Stimulated activated CD8-positive, alpha-beta memory T cell treated with anti-CD3 and anti-CD28 coated beads, Interleukin-7, amount 100 ng/mL, for 48 hours (primary cell): ENCODE results near the gene THSD8.
"Not testable (repeated sequence)": the region's sequence is repeated elsewhere in the genome, so short reads cannot be mapped to it uniquely, and the experiment has no call there.

Experiments used
- DNase-seq, 2 donors: peaks; one replicate each; pipeline ENCODE4 v3.0.0-alpha.2; 2020; ENCODE audit warnings: low read depth in 1 of 2; ENCODE audit errors: extremely low read depth in 1 of 2

The THSD8 gene

DNA sequence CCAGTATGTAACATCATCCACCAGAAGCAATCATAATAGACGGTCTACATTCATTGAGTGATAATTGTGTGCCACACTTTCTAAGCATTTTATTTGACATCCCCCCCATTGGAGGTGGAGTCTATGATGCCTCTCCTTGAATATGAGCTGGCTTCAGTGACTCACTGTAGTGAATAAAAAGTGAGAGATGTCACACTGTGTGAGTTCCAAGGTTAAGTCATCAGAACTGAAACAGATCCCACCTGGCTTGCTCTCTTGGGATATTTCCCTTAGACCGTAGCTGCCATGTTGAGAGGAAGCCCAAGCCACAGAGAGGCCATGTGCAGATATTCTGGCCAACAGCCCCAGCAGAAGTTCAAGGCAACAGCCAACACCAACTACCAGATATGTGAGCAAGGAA is 19.9 kb downstream of the THSD8 start:
- no peak for DNase-seq

DNA sequence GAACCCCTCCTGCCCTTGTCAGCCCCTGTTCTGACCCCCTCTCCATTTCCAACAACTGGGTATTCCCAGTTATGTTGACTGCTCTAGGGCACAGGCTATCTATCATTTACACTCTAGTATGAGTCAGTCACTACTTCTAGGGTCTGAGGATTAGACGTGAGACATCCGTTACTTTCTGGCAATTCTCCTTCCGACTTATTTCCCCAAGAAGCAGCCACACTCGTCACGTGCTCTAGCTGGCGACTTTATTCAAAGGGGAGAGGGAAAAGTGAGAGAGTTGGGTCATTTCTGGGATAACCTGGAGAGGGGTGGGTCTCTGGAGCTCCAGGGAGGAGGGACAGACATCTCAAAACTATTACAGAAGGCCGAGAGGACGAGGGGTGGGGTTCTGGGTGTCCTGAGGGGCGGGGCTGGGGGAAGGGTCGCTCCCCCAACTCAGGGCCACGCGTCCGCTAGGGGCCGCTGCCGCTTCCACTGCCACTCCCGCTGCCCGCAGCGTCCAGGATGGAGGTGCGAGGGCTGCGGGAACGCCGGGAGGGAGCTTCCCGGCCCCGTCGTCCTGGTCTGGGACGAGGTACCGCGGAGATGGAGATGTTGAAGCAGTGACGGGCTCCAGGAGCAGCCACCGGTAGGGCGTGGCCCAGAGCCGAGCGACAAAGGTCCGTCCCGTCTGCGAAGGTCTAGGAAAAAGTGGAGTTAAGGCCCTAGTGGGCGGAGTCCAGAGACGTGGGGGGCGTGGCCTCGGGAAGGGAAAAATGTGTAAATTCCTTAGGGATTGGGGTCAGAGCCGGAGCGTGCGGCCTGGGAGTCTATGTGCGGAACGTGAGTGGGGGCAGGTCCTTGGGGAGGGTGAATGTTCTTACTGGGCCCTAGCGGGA is 23.6 kb downstream of the THSD8 start:
- no peak for DNase-seq

DNA sequence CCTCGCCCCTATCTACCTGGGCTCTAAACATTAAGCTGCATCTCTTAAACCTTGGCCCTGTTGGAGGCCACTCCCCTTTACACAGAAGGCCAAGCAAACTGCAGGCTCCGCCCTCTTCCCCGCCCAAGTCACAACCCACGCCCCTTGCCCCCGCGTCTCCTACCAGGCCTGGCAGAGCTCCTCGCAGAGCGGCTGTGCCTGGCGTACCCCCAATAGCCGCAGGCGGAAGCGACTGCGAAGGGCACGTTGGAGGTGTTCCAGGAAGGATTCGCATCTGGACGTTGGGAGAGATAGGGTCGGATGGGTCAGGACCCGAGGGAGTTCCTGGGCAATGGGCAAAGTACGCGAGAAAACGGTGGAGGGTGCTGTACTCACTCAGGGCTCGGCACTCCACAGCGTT is 26.6 kb downstream of the THSD8 start:
- no peak for DNase-seq

DNA sequence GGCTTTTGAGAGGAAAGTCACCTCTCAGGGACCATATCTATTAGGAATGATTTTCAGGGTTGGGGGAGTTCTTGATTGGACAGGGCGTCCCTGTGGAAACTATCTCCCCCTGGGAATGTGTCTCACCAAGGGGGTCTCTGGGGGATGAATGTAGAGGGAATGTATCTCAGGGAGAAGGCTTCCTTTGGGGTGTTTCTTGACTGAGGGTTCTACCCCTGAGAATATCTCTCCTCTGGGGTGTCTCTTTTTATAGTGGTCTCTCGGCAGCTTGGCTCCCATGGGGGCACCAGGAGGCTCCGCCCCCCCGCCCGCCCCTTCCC is 31.5 kb downstream of the THSD8 start:
- no peak for DNase-seq

DNA sequence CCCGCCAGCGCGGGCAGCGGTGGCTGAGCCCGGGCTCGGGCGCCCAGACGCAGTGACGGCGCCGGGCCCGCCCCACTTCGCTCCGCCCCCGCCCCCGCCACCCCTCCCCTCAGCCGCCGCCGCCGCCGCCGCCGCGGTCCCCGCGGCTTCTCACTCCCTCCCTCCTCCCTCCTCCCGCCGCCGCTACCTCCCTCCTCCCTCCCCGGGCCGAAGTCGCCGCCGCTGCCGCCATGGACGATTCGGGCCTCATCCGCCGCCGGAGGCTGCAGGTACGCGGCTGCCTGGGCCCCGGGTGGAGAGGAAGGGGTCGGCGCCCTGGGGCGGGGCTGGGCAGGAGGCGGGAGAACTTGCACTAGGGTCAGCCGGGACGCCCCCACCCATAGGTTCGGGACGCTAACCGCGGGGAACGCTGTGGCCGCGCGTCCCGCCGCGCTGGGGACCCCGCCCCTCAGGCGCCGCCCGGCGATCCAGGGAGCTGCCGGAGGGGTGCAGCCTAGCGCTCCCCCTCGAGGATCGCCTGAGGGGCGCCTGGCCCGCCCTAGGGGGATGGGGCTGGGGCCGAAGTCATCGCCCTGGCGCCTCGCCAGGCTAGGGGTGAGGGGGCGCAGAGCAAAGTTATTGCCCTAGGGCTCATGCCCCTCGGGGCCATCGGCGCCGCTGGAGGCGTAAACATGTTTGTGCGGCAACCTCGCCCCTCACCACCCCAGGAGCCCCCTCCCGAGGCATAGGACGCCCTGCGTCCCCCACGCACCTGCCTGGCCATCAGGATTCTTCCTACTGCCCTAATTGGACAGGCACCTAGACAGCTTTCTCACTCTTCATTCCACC is 32.1 kb downstream of the THSD8 start:
- DNase-seq: no peak

DNA sequence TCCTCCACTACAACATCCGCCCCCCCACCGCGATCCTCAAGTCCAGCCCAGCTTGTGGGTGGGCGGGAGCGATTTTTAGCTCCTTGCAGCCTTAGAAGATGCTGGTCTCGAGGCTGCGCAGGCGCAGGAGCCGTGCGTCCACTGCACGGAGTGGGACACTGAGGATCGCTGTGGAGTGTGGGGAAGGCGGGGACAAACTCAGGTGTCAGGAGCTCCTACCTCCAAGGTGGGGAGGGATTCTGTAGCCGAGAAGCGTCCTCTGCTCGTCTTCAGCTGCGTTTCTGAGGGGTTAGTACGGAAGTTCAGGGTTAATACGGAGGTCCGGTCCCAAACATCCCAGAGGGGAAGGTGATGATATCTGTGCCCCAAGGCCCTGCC is 32.7 kb downstream of the THSD8 start, which contains the start of gene RTBDN:
Gene RTBDN (minus strand): TSS at position 14 of the 378 bp plus-strand sequence. CDS start 4,600 bp downstream, outside the sequence.
- no peak for DNase-seq

DNA sequence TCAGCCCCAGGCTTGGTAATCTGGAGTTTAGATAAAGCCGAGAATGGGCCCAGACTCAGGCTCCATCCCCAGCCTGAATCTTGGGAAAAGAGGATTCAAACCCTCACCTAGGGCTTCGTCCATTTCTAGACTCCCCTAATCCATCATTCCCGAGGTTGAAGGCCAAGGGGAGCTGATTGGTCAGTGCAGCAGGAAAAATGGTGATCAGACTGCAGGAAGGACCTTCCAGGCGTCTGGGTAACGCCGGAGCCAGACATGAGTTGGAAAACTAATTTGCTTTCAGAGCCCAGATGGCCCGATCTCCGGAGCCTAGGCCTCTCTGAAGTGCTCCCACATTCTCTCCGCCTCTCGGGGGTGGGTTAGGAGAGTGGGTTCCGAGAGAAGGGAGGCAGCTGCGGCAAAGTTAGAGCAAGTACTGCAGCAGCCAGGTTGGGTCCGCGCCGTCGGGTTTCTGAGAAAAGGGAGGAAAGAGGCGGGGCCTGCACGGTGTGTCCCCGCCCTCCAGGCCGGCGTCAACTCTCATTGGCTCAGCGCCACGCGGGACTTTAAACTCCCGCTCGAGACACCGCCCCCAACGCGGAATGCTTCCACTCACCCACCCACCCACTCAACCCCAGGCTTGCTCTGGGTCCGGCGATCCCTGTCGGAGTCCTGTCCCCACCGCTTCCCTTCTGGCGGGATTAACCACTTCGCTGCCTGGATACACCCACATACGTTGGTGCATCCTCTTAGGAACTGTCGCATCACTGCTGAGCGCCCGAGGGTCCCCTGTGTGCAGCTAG is 33.3 kb downstream of the THSD8 start:
- no peak for DNase-seq

DNA sequence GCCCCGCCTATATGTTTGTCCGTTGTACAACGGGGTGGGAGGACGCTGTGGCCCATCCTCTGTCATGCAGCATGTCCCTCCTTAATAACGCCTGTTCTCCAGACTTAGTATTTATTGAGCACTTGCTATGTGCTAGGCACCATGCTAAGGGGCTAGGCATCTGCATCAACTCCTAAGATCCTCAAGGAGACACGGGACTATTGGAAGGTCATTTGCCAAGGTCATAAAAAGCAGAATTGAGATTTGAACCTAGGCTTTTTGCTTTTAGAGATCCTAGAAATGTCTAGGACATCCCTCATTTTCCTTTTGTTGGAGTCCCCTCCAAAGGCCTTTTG is 34.6 kb downstream of the THSD8 start:
- DNase-seq: no peak

DNA sequence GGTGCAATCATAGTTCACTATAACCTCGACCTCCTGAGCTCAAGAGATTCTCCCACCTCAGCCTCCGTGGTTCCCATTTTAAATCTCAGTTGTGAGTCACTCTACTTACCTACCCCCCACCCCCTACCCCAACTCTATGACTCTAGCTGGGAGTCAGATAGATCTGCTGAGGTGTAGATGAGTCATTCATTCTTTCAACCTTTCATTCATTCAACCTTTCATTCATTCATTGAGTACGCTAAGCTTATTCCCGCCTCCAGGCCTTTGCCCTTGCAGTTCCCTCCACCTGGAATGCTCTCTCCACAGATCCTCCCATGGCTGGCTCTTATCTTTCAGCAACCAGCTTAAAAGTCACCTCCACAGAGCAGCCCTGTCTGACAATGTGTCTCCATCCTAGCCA is 35.4 kb downstream of the THSD8 start:
- DNase-seq: no peak

DNA sequence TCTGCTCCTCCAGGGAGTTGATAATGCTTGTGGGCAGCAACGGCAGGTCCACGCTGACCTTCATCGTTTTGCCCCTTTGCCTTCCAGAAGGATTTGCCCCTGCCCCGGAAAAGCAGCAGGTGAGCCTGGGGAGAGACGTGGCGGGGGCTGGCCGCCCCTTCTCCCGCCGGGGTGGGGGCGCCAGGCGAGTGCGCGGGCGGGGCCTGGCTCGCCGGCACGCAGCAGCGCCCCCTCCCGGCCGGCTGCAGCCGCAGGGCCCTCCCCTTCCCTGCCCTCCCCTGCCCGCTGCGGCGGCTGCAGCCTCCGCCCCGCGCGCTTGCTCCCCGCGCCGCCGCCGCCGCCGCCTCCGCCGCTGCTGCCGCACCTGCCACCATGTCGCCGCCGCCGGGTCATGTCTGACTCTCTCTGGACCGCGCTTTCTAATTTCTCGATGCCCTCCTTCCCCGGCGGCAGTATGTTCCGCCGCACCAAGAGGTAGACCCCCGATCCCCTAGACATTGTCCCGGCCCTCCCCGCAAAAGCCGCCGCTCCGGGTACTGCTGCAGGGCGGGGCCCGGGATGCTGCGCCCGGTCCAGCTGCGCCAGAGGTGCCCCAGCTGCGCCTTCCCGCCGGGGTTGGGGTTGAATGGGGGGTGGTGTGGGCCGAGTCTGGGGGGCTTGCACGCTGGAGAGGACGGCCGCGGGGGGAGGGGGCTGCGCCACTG is 36.5 kb downstream of the THSD8 start, which contains the start of gene MAST1:
Gene MAST1 (plus strand): TSS at position 334 of the 704 bp plus-strand sequence. CDS start 58 bp downstream, at position 392.
- no peak for DNase-seq

DNA sequence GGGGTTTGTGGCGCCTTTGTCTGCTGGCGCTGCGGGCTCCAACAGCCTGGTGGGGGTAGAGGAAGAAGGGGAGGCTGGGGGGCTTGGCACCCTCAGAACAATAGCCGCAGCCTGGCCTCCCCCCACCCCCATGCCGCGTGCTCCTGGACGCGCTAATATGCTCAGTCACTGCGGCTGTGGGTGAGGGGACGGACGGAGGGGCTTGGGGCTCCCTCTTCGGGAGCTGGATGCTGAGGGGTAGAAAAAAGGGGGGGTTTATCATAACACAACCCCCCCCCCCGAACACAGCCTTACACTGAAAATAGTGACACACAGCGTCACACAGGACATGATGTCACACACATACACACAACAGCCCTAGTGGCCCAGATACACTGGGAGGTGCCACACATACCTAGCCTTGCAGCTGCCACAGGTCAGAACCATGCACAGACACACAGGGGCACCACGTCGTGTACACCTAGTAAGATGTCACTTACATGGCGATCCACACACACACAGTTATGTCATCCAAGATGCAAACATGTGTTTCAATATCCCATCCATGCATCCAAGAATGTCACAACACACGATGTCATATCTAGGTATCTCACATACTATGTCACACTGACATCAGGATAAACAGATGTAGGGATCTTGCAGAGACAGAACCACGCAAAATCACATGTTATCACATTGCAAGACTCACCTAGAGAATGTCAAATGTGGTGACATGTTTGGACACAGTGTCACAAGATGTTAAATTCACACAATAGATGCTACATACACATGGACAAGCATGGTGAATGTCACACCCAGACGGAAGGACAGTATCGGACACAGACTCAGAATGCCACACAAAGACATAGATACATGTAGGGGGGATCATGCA is 37.3 kb downstream of the THSD8 start:
- DNase-seq: no peak

DNA sequence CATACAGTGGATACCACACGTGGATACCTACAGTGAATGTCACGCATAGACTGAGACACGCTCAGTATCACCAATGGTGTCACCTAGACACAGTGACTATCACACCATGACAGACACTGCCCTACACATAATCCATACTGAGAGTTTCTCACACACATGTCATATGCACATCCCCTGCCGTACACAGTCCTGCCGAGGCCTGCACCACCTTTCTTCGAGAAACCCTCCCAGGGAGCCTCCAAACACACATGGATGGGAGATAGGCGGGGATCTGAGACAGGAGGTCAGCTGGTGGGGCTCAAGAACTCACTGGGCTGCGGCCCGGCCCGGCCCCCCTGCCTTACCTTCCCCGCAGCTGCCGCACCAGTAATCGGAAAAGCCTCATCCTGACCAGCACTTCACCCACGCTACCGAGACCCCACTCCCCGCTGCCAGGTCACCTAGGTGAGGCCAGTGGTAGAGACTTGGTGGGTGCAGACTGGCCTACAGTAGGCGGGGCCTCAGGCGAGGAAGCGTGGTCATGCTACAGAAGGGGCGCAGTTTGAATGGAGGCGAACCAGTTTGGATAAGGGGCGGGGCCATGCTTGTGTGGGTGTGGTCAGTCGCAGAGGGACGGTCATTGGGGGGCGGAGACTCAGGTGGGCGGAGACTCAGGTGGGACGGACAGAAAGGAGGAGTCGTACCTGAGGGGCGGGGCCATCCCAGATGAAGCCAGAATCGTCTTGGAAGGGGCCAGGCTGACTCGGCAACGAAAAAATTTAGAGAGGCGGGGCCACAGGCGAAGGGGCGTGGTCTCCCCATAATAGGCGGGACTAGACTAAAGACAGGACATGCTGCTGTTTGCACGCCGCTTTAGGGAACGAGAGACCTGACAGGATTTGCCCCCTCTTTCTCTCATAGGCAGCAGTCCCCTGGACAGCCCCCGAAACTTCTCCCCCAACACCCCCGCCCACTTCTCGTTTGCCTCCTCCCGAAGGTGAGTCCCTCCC is 38.5 kb downstream of the THSD8 start:
- peak in 1 of 2 donors; percentile 63 for DNase-seq

DNA sequence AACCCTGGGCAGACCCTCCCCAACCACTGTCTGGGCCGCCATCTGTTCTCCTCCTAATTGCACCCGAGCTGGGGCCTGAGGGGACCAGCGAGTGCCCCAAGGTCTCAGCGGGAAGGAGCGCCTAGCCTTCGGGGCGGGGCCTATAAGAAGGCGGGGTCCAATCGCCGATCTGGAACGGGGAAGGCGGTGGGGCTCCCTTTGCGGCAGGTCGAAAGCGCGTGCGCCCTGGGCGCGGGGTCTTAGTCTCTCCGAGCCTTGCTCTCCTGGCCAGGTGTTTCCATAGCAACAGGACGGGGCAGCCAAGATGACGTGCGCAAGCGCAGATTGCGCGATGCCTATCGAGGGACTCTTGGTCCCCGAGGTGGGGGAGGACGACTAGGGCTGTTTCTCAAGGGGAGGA is 39.2 kb downstream of the THSD8 start:
- no peak for DNase-seq

DNA sequence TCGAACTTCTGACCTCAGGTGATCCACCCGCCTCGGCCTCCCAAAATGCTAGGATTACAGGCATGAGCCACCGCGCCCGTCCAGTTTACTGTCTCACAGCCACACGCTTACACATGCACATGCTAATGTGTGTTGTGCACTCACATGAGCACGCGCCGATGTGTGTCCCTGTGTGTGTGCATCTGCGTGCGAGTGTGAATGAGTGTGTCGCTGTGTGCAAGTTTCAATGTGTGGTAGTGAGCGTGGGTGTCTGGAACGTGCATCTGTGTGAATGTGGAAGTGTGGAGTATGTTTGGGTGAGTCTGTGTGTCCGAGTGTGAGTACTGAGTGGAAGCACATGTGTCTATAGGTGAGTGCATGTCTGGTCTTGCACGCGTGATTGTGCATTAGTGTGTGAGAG is 40.6 kb downstream of the THSD8 start:
- no peak for DNase-seq

DNA sequence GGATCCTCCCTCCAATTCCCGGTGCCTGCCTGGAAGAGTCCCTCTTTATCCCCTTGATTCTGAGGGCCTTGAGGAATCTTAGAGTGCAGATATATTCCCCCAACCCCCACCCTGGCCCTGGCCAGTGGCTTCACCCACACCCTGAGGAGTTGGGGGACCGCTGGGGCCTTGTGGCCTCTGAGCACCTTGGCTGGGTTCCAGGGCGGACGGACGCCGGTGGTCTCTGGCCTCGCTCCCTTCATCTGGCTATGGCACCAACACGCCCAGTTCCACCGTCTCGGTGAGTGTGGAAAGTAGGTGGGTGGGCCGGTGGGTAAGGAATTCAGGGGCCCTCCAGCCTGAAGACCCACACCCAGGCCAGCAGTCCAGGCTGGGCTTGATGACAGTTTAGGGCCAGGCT is 41.5 kb downstream of the THSD8 start:
- DNase-seq: no peak

DNA sequence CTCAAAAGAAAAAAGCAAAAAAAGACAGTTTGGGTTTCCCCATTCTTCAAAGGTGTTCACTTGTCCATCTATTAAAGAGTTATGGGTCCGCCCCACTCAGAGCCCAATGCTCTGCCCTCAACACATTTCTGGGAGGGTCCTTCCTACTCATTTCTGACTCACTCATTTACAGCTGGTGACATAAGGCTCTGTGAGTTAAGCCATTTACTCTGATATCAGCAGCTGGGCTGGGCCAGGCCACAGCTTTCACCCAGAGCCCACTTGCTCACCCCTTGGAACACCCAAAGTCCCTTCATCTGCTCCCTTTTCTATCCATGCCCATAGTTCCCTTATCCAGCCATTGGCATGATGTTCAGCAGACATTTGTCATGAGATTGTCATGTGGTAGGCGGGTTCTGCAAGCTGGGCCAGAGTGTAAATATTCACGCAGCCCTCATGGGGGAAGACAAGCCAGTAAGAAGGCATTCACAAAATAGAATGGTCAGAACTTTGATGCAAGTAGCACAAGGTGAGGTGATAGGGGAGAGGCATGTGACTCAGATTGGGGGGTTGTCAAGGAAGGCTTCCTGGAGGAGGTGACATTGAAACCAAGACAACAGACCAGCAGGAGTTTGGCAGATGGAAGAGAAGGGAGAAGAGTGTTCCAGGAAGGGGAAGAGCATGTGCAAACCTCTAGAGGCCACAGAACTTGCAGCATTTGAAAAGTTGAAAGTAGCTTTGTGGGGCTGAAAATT is 42.3 kb downstream of the THSD8 start:
- DNase-seq: no peak

DNA sequence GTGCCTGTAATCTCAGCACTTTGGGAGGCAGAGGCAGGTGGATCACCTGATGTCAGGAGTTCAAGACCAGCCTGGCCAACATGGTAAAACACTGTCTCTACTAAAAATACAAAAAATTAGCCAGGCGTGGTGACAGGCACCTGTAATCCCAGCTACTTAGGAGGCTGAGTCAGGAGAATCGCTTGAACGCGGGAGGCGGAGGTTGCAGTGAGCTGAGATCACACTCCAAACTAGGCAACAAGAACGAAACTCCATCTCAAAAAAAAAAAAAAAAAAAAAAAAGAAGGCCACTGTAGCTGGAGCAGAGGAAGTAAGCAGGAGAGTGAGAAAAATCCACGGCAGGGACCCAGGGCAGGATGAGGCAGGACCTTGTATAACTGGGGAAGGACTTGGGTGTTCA is 44.7 kb downstream of the THSD8 start:
- DNase-seq: not testable (repeated sequence)
